HG03442 (cell line): Measurements from ENCODE around the gene SLC22A25.
"Not testable (repeated sequence)": the region's sequence is repeated elsewhere in the genome, so short reads cannot be mapped to it uniquely, and the experiment has no call there.

Experiments used
- ATAC-seq: cut with Tn5 transposase; IDR thresholded peaks from one replicate; pipeline ENCODE4 v1.9.1; 2021; ENCODE audit warnings: mild to moderate bottlenecking, moderate library complexity; ENCODE audit not compliant: unreplicated experiment

The SLC22A25 gene

DNA sequence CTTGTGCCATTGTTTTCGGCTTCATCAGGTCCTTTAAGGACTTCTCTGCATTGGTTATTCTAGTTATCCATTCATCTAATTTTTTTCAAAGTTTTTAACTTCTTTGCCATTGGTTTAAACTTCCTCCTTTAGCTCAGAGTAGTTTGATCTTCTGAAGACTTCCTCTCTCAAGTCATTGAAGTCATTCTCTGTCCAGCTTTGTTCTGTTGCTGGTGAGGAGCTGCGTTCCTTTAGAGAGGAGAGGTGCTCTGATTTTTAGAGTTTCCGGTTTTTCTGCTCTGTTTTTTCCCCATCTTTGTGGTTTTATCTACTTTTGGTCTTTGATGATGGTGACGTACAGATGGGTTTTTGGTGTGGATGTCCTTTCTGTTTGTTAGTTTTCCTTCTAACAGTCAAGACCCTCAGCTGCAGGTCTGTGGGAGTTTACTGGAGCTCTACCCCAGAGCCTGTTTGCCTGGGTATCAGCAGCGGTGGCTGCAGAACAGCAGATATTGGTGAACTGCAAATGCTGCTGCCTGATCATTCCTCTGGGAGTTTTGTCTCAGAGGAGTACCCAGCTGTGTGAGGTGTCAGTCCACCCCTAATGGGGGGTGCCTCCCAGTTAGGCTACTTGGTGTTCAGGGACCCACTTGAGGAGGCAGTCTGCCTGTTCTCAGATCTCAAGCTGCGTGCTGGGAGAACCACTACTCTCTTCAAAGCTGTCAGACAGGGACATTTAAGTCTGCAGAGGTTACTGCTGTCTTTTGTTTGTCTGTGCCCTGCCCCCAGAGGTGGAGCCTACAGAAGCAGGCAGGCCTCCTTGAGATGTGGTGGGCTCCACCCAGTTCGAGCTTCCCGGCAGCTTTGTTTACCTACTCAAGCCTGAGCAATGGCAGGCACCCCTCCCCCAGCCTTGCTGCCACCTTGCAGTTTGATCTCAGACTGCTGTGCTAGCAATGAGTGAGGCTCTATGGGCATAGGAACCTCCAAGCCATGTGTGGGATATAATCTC, 7.6 kb downstream of the SLC22A25 start:
- ATAC-seq: not testable (repeated sequence)

- no peak for ATAC-seq
Observed at GRCh38 chr11:63229815-63230214, 13.6 kb downstream of the SLC22A25 start.

DNA sequence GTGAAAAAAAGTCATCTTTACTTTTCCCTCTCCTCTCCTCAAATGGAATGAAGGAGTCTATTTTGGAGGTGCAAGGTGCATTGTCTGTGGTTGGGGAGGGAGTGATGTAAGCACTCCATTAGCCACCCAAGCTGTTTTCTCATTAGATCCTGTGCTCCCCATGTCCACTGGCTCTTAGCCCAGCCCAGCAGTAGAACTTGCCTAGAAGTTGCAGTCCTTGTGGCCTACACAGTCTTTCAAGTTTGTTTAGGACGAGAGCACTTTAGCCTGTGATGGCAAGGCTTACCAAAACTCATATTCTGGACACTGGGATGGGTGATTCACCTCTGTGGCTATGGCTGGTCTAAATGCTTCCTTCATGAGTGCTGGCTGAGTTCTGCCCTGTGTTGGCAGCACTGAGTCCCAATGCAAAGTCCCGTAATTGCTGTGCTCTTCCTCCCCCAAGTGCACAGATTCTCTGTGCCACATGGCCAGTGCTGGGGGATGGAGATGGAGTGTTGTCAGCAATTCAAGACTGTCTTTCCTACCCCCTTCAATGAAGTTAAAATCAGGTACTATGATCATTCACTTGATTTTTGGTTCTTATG, 15.8 kb downstream of the SLC22A25 start:
- ATAC-seq: no peak

DNA sequence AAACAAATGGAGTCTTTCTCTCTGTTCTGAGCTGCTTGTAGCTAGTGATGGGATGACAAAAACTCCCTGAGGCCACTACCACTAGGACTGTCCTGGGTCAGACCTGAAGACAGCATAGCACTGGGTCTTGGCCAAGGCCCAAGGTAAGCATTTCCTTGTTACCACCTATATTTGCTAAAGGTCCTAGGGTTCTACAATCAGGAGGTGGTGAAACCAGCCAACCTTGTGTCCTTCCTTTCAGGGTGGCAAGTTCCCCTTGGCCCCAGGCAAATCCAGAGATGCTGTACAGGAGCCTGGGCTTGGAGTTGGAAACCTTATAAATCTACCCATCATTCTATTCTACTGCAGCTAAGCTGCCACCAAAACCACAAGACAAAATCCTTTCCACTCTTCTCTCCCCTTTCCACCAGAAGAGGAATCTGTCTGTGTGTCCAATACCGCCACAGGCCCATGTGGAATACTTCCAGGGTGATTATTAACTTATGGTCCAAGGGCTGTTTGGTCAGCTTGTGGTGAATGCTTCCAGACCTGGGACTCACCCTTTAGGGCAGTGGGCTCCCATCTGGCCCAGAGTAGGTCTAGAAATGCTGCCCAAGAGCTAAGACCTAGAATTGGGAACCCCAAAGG, 16.8 kb downstream of the SLC22A25 start:
- ATAC-seq: no peak

DNA sequence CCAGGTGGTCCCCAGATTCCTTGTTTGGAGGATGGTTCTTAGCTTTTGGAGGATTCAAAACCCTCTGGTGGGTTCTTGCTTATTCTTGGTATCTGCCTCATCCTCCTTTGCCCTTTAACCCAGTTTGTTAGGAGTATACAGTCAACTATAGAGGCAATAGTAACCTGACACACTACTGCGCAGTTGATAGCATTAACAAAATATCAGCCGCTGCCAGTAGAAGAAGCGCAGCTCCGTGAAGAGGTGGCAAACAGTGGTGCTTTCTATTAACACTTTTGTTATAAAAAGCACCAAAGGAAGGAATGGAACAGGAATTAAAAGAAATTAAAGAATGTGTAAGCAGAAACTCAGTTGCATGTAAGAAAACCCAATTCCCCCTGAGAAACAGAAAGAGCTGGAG, 29.3 kb downstream of the SLC22A25 start:
- ATAC-seq: no peak

DNA sequence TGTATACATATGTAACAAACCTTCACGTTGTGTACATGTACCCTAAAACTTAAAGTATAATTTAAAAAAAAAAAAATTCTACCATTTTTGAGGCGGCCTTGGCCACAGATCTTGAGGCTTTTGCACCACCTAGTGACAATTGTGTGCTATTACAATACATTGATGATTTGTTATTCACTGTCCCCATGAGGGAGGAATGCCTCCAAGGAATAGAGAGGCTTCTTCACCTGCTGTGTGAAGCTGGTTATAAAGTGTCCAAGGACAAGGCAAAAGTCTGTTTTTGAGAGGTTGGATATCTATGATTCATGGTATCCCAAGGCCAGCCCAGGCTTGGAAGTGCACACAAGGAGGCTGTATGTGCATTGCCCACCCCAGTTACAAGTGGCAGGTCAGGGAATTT, 30.7 kb downstream of the SLC22A25 start:
- ATAC-seq: no peak

DNA sequence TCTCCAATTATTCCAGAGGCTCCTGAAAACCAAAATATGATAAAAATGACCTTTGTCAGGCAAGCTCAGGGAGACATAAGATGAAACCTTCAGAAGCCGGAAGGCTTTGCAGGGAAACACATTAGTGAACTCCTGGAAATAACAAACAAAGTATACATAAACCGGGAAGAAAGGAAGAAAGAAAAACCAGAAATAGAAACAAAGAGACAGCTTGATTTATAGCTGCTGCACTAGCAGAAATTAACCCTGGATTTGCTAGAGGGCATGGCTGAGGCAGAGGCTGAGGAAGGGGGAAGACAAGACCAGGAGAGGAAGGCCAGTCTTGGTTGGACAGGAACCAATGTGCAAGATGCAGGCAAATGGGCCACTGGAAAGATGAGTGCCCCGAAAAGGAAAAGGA, 33.3 kb downstream of the SLC22A25 start:
- ATAC-seq: no peak
